GM12891 (cell line): Measurements from ENCODE around the gene VPS13D. TPM values are rescaled to one million over a fixed set of nuclear protein-coding genes. Genes with fewer than 3 reads are reported as not detected.

Experiments
- DNase-seq: peaks from one replicate; pipeline ENCODE4 v3.0.0; 2011; ENCODE audit warnings: low spot score; ENCODE audit not compliant: insufficient read length
- FAIRE-seq: peaks from 2 replicates; lab custom pipeline; 2011; peaks lifted over from hg19 to GRCh38; lab: Jason Lieb, UNC
- PAX5 ChIP-seq: IDR thresholded peaks from 2 replicates; pipeline ENCODE4 v1.6.1; 2011; ENCODE audit warnings: low read length, moderate library complexity, mild to moderate bottlenecking; ENCODE audit not compliant: insufficient read depth, severe bottlenecking
- POLR2A ChIP-seq: IDR thresholded peaks from 2 replicates; pipeline ENCODE4 v1.6.1; 2011; ENCODE audit warnings: low read depth, low read length, control low read depth
- POLR2AphosphoS5 ChIP-seq: IDR thresholded peaks from 2 replicates; pipeline ENCODE4 v1.6.1; 2011; ENCODE audit warnings: low read depth, low read length, control low read depth
- POU2F2 ChIP-seq: IDR thresholded peaks from 2 replicates; pipeline ENCODE4 v1.6.1; 2011; ENCODE audit warnings: low read depth, mild to moderate bottlenecking, control low read depth, low read length, moderate library complexity
- SPI1 ChIP-seq: IDR thresholded peaks from 2 replicates; pipeline ENCODE4 v1.6.1; 2011; ENCODE audit warnings: low read depth, low read length, control low read depth
- TAF1 ChIP-seq: IDR thresholded peaks from 2 replicates; pipeline ENCODE4 v1.6.1; 2011; ENCODE audit warnings: low read depth, low read length, control low read depth
- polyA plus RNA-seq: library from polyadenylated mRNA; unstranded; fragments of >200 nt; gene quantifications from one replicate; pipeline ENCODE4 v1.2.1, GENCODE V29; 2012; ENCODE audit warnings: low read depth, missing spikeins, inconsistent platforms; ENCODE audit not compliant: missing spikeins

The VPS13D gene
- polyA plus RNA-seq: 5.5 TPM

DNA sequence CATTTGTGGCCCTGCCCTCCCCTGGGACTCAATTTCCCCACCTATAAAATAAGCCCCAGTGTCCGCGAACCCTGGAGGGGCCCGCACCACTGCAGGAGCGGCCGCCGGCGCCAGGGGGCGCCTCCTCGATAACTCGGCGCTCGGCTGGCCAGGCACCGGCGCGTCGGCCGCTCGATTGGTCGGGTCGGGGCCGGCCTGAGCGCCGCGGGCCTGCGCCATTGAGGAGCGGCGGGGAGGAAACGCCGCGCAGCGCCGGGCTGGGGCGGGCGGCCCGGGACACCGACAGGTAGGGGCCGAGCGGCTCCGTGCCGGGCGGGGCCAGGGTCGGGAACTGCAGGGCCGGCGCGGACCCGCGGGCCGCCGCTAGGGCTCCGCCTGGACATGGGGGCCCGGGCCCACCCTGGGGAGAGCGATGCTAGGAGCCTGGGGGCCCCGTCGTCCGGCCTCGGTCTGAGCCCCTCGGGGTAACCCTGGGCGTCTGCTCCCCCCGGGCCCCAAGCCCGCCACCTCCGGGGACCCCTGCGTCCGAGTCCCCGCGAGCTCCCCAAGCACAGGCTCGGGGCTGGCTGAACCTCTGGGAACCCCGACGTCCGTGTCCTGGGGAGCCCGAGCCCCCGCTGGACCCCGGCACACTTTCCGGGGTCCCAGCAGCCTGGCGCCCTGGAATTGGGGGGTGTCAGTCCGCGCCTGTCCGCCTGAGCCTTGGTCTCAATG, at the start of gene VPS13D:
VPS13D (plus strand) TSS at position 196 of the 714 bp plus-strand sequence. CDS start 4,237 bp downstream, outside the sequence.
- FAIRE-seq (peak; percentile 95), DNase-seq (peak; percentile 92)
- TF ChIP-seq TAF1 (no peak), PAX5 (peak; percentile 30)

DNA sequence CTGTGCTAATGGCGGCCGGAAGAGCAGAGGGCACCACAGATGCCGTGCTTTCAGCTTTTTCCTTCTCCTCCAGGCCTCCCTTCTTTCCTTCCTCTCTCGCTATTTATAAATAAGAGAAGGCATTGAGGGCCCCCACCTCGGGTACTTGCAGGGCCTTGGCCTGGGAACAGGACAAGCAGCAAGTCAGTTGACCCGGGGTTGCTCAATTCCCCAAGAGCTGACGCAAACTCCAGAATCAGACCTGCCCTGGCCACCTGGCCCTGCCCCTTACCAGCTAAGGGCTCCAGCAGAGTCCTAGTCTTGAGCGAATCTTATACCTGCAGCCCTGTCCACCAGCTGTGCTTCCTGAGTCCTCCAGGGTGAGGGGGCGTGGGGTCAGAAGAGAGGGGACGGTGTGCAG, 49.5 kb upstream of the VPS13D start:
- no peak for FAIRE-seq
- DNase-seq: no peak
- no peak for TF ChIP-seq POLR2A
- TF ChIP-seq POLR2AphosphoS5: no peak
- no peak for TF ChIP-seq POU2F2
- no peak for TF ChIP-seq TAF1
- TF ChIP-seq SPI1: no peak
- no peak for TF ChIP-seq PAX5

GRCh38 chr1:12180903-12181302, 48.9 kb upstream of the VPS13D start:
- DNase-seq (no peak), FAIRE-seq (no peak)
- TF ChIP-seq POLR2A: no peak
- no peak for TF ChIP-seq POLR2AphosphoS5
- TF ChIP-seq POU2F2: no peak
- TF ChIP-seq SPI1: no peak
- no peak for TF ChIP-seq TAF1
- TF ChIP-seq PAX5: no peak

DNA sequence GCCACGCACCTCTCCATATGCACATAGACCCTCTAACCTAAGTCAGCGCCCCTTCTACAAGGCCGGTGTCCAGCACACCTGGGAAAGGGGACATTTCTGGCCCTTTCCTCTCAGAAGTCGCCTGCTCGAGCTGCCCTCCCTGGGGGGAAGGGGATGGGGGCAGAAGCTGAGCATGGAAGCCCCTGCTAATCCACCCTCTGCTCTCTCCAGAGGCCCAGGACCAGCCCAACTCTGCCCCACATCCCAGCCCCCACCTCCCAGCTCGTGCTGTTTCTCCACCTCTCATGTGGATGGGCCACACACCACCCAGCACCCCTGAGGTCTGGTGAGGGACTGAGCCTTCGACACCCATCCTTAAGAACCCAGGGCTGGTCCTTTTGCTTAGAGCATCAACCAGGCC, 48.3 kb upstream of the VPS13D start:
- FAIRE-seq (no peak), DNase-seq (no peak)
- no peak for TF ChIP-seq POU2F2
- TF ChIP-seq TAF1: no peak
- TF ChIP-seq POLR2A: no peak
- no peak for TF ChIP-seq SPI1
- TF ChIP-seq POLR2AphosphoS5: no peak
- no peak for TF ChIP-seq PAX5

- no peak for FAIRE-seq
- DNase-seq: no peak
- no peak for TF ChIP-seq POU2F2
These were observed 47.3 kb upstream of the VPS13D start for GRCh38 chr1:12182410-12182984.

GRCh38 chr1:12183095-12183794, 46.6 kb upstream of the VPS13D start:
- no peak for TF ChIP-seq PAX5
- no peak for TF ChIP-seq POLR2A
- TF ChIP-seq POLR2AphosphoS5: no peak
- TF ChIP-seq POU2F2: no peak
- TF ChIP-seq TAF1: no peak
- no peak for TF ChIP-seq SPI1
- FAIRE-seq (no peak), DNase-seq (no peak)

GRCh38 chr1:12184008-12184681, 45.7 kb upstream of the VPS13D start:
- DNase-seq (no peak), FAIRE-seq (no peak)
- TF ChIP-seq SPI1 (peak; percentile 48), TAF1 (no peak), PAX5 (no peak), POLR2AphosphoS5 (no peak), POLR2A (no peak), POU2F2 (no peak)

- no peak for TF ChIP-seq POLR2AphosphoS5
- TF ChIP-seq POLR2A: no peak
- no peak for TF ChIP-seq PAX5
- no peak for TF ChIP-seq TAF1
- TF ChIP-seq SPI1: no peak
- no peak for TF ChIP-seq POU2F2
- FAIRE-seq (no peak), DNase-seq (no peak)
These were observed 44.6 kb upstream of the VPS13D start for GRCh38 chr1:12185036-12185917.
